ENCODE results near the gene TPK1. TPM values are rescaled to one million over a fixed set of nuclear protein-coding genes. Genes with fewer than 3 reads are reported as not detected.
A peak's percentile ranks its signal among the peaks of the same experiment; 100 is the strongest.

TPK1 gene
- total RNA-seq, 1 experiment from 2014 or later: 3.1 TPM

GRCh38 chr7:144792050-144792449 is 43.8 kb downstream of the TPK1 start:
- H4K8ac ChIP-seq (replicated peaks; ENCODE audit: insufficient read length, low read depth, low read length): no peak overlapping the region
- H2AFZ ChIP-seq (ENCODE audit: low read length): no peak overlapping the region
- no peak overlapping the region for H3K56ac ChIP-seq (ENCODE audit: insufficient read length, low read depth, low read length)
- no CpG with 5 or more reads among the region's 3 CpGs for WGBS (ENCODE audit: extremely low coverage, insufficient read length, low lambda C conversion rate)
- Mint-ChIP-seq H3K27ac (peak overlapping the region in 1 of 3 experiments; percentile 35; a peak in 1 of 7 replicates), H3K9me3 (no peaks in the 10 kb centered on the region), H3K36me3 (ENCODE audit: insufficient read depth in 1 of 3, low read depth in 3 of 3) (no peaks in the 10 kb centered on the region), H3K4me3 (no peak overlapping the region), H3K27me3 (ENCODE audit: low read depth) (no peaks in the 10 kb centered on the region), H3K4me1 (no peaks in the 10 kb centered on the region)
- TF ChIP-seq CTCF (conservative IDR thresholded peaks at IDR 0.05): no peak
- H3K23me2 ChIP-seq (ENCODE audit: insufficient read length, low read depth, low read length, poor library complexity, severe bottlenecking): no peaks in the 10 kb centered on the region
- H3K14ac ChIP-seq (ENCODE audit: insufficient read depth, low read length): no peak overlapping the region
- H4K20me1 ChIP-seq (ENCODE audit: control insufficient read depth, insufficient read depth, insufficient read length): no peaks in the 10 kb centered on the region
- no peak overlapping the region for H4K91ac ChIP-seq (ENCODE audit: insufficient read length, low read depth, low read length)
- no peak overlapping the region for H3K4me2 ChIP-seq (ENCODE audit: insufficient read depth, insufficient read length, low read length)
- H3K27me3 ChIP-seq (ENCODE audit: insufficient read depth, low read length): no peaks in the 10 kb centered on the region
- H3K18ac ChIP-seq (ENCODE audit: insufficient read length, low read depth, low read length): no peak overlapping the region
- H3K27ac ChIP-seq (ENCODE audit: insufficient read length, low read depth, low read length): no peak overlapping the region
- H2BK5ac ChIP-seq (ENCODE audit: insufficient read length, low read length): no peak overlapping the region
- no peak overlapping the region for H2BK20ac ChIP-seq (ENCODE audit: low read depth, low read length, poor library complexity, severe bottlenecking)
- no peak for DNase-seq
- no peak overlapping the region for H3K9ac ChIP-seq (ENCODE audit: extremely low read depth, insufficient read length, low read length)
- H2BK15ac ChIP-seq (ENCODE audit: low read depth, low read length): no peak overlapping the region
- H3T11ph ChIP-seq (ENCODE audit: low read length): no peak overlapping the region
- H3K9me3 ChIP-seq (ENCODE audit: control insufficient read depth, low read depth, low read length): no peaks in the 10 kb centered on the region
- H3K79me1 ChIP-seq (ENCODE audit: insufficient read depth, low read depth, low read length, poor library complexity, severe bottlenecking): no peaks in the 10 kb centered on the region
- H3K79me2 ChIP-seq (ENCODE audit: insufficient read depth, low read length): no peaks in the 10 kb centered on the region
- no peak overlapping the region for H2BK12ac ChIP-seq (ENCODE audit: insufficient read length, low read depth, low read length)
- H3K4ac ChIP-seq (ENCODE audit: low read depth, low read length): no peak overlapping the region
- no peak overlapping the region for H2AK5ac ChIP-seq (ENCODE audit: insufficient read length, low read length)
- no peaks in the 10 kb centered on the region for H3K4me1 ChIP-seq (ENCODE audit: insufficient read depth, low read length)
- no peak overlapping the region for H4K5ac ChIP-seq (ENCODE audit: insufficient read length, low read depth, low read length)
- no peak overlapping the region for H3K23ac ChIP-seq (ENCODE audit: insufficient read length, low read depth, low read length)
- no peak overlapping the region for H2BK120ac ChIP-seq (ENCODE audit: low read depth, low read length, poor library complexity, severe bottlenecking)

All from H9 (cell line).